Neuronal stem cell (in vitro differentiated cells): Measurements from ENCODE around the gene BMF.

ENCODE experiments used
- DNase-seq: peaks from one replicate; pipeline ENCODE4 v3.0.0-alpha.2; 2013; ENCODE audit warnings: low spot score
- H2AFZ ChIP-seq: one replicate; pipeline ENCODE4 v1.6.1; 2013; ENCODE audit warnings: mild to moderate bottlenecking, low read length, inconsistent platforms
- H2AK5ac ChIP-seq: 2 replicates; pipeline ENCODE4 v1.6.1; 2013; ENCODE audit warnings: low read depth, mild to moderate bottlenecking, inconsistent platforms, low read length, moderate library complexity, mixed read lengths
- H2BK120ac ChIP-seq: 2 replicates; pipeline ENCODE4 v1.6.1; 2013; ENCODE audit warnings: low read depth, mild to moderate bottlenecking, inconsistent platforms, low read length, moderate library complexity, mixed read lengths
- H2BK12ac ChIP-seq: one replicate; pipeline ENCODE4 v1.6.1; 2013; ENCODE audit warnings: low read length, inconsistent platforms
- H2BK15ac ChIP-seq: 2 replicates; pipeline ENCODE4 v1.6.1; 2013; ENCODE audit warnings: mild to moderate bottlenecking, low read length, inconsistent platforms, mixed read lengths
- H2BK5ac ChIP-seq: one replicate; pipeline ENCODE4 v1.6.1; 2013; ENCODE audit warnings: inconsistent platforms, mild to moderate bottlenecking, low read length, moderate library complexity
- H3K14ac ChIP-seq: one replicate; pipeline ENCODE4 v1.6.1; 2013; ENCODE audit warnings: low read length, inconsistent platforms
- H3K18ac ChIP-seq: 2 replicates; pipeline ENCODE4 v1.6.1; 2013; ENCODE audit warnings: low read length, inconsistent platforms
- H3K23ac ChIP-seq: 2 replicates; pipeline ENCODE4 v1.6.1; 2013; ENCODE audit warnings: low read depth, mild to moderate bottlenecking, mixed read lengths, low read length, inconsistent platforms; ENCODE audit not compliant: poor library complexity
- H3K27ac ChIP-seq: replicated peaks from 3 replicates; pipeline ENCODE4 v1.5.1; 2013; ENCODE audit warnings: low read length, inconsistent platforms
- H3K27me3 ChIP-seq, 3 experiments: 2 replicates each; pipeline ENCODE4 v1.6.1; 2013; ENCODE audit warnings: low read length in 3 of 3, mild to moderate bottlenecking in 2 of 3, inconsistent platforms in 1 of 3, low read depth in 1 of 3, mixed read lengths in 1 of 3, moderate library complexity in 1 of 3; ENCODE audit not compliant: control insufficient read depth in 3 of 3, insufficient read depth in 3 of 3
- H3K36me3 ChIP-seq, 2 donors: replicated peaks in 1 of 2; 2 replicates each; pipeline ENCODE4 v1.6.1; 2013; ENCODE audit warnings: low read length in 2 of 2; ENCODE audit not compliant: control insufficient read depth in 2 of 2, insufficient read depth in 2 of 2
- H3K4ac ChIP-seq: 2 replicates; pipeline ENCODE4 v1.6.1; 2013; ENCODE audit warnings: inconsistent platforms, mild to moderate bottlenecking, low read length, moderate library complexity
- H3K4me1 ChIP-seq, 2 donors: 1 replicate in 1 of 2; 2 replicates in 1 of 2; pipeline ENCODE4 v1.6.1; 2013; ENCODE audit warnings: low read length in 2 of 2, low read depth in 1 of 2; ENCODE audit not compliant: control insufficient read depth in 2 of 2, insufficient read depth in 1 of 2
- H3K4me2 ChIP-seq: one replicate; pipeline ENCODE4 v1.6.1; 2013; ENCODE audit warnings: mild to moderate bottlenecking, low read length, inconsistent platforms; ENCODE audit not compliant: insufficient read depth, poor library complexity, severe bottlenecking
- H3K4me3 ChIP-seq, 2 donors: 2 replicates each; pipeline ENCODE4 v1.5.1; 2013; ENCODE audit warnings: low read length in 2 of 2, mild to moderate bottlenecking in 2 of 2, inconsistent platforms in 1 of 2, moderate library complexity in 1 of 2
- H3K79me1 ChIP-seq: one replicate; pipeline ENCODE4 v1.6.1; 2013; ENCODE audit warnings: low read depth, mild to moderate bottlenecking, inconsistent platforms, low read length, moderate library complexity
- H3K9ac ChIP-seq: one replicate; pipeline ENCODE4 v1.6.1; 2013; ENCODE audit warnings: mild to moderate bottlenecking, low read depth, low read length, inconsistent platforms; ENCODE audit not compliant: poor library complexity
- H3K9me3 ChIP-seq, 2 donors: replicated peaks in 1 of 2; 2 replicates each; pipeline versions ENCODE3 to v1.6.1; 2013; ENCODE audit warnings: low read length in 2 of 2, mild to moderate bottlenecking in 2 of 2, inconsistent platforms in 1 of 2, low read depth in 1 of 2, mixed read lengths in 1 of 2, moderate library complexity in 1 of 2; ENCODE audit not compliant: control insufficient read depth in 2 of 2, insufficient read depth in 1 of 2
- H4K8ac ChIP-seq: one replicate; pipeline ENCODE4 v1.6.1; 2013; ENCODE audit warnings: low read depth, mild to moderate bottlenecking, inconsistent platforms, low read length, moderate library complexity
- H4K91ac ChIP-seq: one replicate; pipeline ENCODE4 v1.6.1; 2013; ENCODE audit warnings: low read length, low read depth, mild to moderate bottlenecking, inconsistent platforms; ENCODE audit not compliant: poor library complexity
- WGBS, 2 donors: extraction: QIAGEN DNeasy Blood & Tissue Kit; methylation state at CpG; one replicate each; pipeline ENCODE4 v1.1.7; 2013; ENCODE audit warnings: missing lambda C conversion rate in 2 of 2, mixed read lengths in 1 of 2; ENCODE audit not compliant: insufficient read length in 2 of 2, insufficient replicate concordance in 1 of 2; ENCODE audit errors: extremely low coverage in 2 of 2; 5-methylcytosine and 5-hydroxymethylcytosine counted together

BMF gene

GRCh38 chr15:40047415-40048210 is 61.1 kb downstream of the BMF start:
- Histone ChIP-seq H2AK5ac (peak overlapping the region; percentile 49), H3K18ac (peak overlapping the region; percentile 29), H3K4ac (no peak overlapping the region), H3K4me3 (no peak overlapping the region), H2BK5ac (peak overlapping the region; percentile 27), H2BK15ac (peak overlapping the region; percentile 24), H3K27me3 (no peaks in the 10 kb centered on the region), H3K4me1 (peaks cover 8 to 10% of the 10 kb centered on the region in 2 donors), H2BK12ac (no peak overlapping the region), H3K9ac (peak overlapping the region; percentile 56), H3K4me2 (no peak overlapping the region), H4K91ac (peak overlapping the region; percentile 6), H3K9me3 (peaks cover 0 to 2% of the 10 kb centered on the region in 2 donors), H4K8ac (no peak overlapping the region), H3K36me3 (no peaks in the 10 kb centered on the region), H3K79me1 (peaks cover 3% of the 10 kb centered on the region), H2BK120ac (peak overlapping the region; percentile 22), H3K23ac (no peak overlapping the region), H3K14ac (peak overlapping the region; percentile 14), H2AFZ (no peak overlapping the region), H3K27ac (no peak overlapping the region)
- DNase-seq, result no peak
- no CpG with 5 or more reads among the region's 15 CpGs for WGBS, 2 donors

- Histone ChIP-seq H4K8ac (no peak overlapping the region), H3K9me3 (peaks cover 0 to 2% of the 10 kb centered on the region in 2 donors), H3K23ac (no peak overlapping the region), H2BK12ac (no peak overlapping the region), H2BK5ac (peak overlapping the region; percentile 27), H2BK120ac (peak overlapping the region; percentile 22), H3K4me2 (no peak overlapping the region), H3K9ac (peak overlapping the region; percentile 56), H3K4me3 (no peak overlapping the region), H3K4me1 (peaks cover 8 to 10% of the 10 kb centered on the region in 2 donors), H3K79me1 (peaks cover 3% of the 10 kb centered on the region), H3K18ac (peak overlapping the region; percentile 29), H3K27me3 (no peaks in the 10 kb centered on the region), H3K4ac (no peak overlapping the region), H2BK15ac (peak overlapping the region; percentile 24), H3K14ac (no peak overlapping the region), H3K27ac (no peak overlapping the region), H2AFZ (no peak overlapping the region), H3K36me3 (no peaks in the 10 kb centered on the region), H2AK5ac (peak overlapping the region; percentile 49), H4K91ac (no peak overlapping the region)
- WGBS, 2 donors, result no CpG with 5 or more reads among the region's 5 CpGs
- no peak for DNase-seq
These were observed 61.8 kb downstream of the BMF start for GRCh38 chr15:40046721-40047414.

- H3K27ac ChIP-seq, result no peak overlapping the region
- no peak overlapping the region for H3K4me3 ChIP-seq
- no peaks in the 10 kb centered on the region for H3K36me3 ChIP-seq
- peaks cover 3% of the 10 kb centered on the region for H3K79me1 ChIP-seq
- H3K4me1 ChIP-seq, result peaks cover 4 to 8% of the 10 kb centered on the region in 2 donors
- DNase-seq, result no peak
- peak overlapping the region; percentile 89 for H2AFZ ChIP-seq
- no peak overlapping the region for H2AK5ac ChIP-seq
- no peak overlapping the region for H4K91ac ChIP-seq
- no peak overlapping the region for H2BK15ac ChIP-seq
- H2BK120ac ChIP-seq, result no peak overlapping the region
- H2BK12ac ChIP-seq, result no peak overlapping the region
- no peak overlapping the region for H3K4me2 ChIP-seq
- no CpG with 5 or more reads among the region's 6 CpGs for WGBS, 2 donors
- H3K9ac ChIP-seq, result no peak overlapping the region
- H3K18ac ChIP-seq, result no peak overlapping the region
- H3K23ac ChIP-seq, result no peak overlapping the region
- peaks cover 0 to 2% of the 10 kb centered on the region in 2 donors for H3K9me3 ChIP-seq
- no peak overlapping the region for H4K8ac ChIP-seq
- H2BK5ac ChIP-seq, result no peak overlapping the region
- no peaks in the 10 kb centered on the region for H3K27me3 ChIP-seq
- no peak overlapping the region for H3K14ac ChIP-seq
- H3K4ac ChIP-seq, result no peak overlapping the region
These were observed 63.0 kb downstream of the BMF start for GRCh38 chr15:40045572-40046217.
